OCI-LY1 (cell line): ENCODE results near the gene GLYATL1.

Experiments
- H2AFZ ChIP-seq: fragments of 200-600 bp; sonication (generic), shearing (Covaris generic); 2 replicates; pipeline ENCODE4 v1.6.0; 2014; ENCODE audit warnings: antibody characterized with exemption, mild to moderate bottlenecking, low read length
- H3F3A ChIP-seq: fragments of 200-600 bp; sonication (generic), shearing (Covaris generic); 2 replicates; pipeline ENCODE4 v1.6.0; 2014; ENCODE audit warnings: mild to moderate bottlenecking, antibody characterized with exemption, low read length, moderate library complexity; ENCODE audit not compliant: insufficient read depth
- H3K27ac ChIP-seq: fragments of 200-600 bp; sonication (generic); 2 replicates; pipeline ENCODE4 v1.5.1; 2014; ENCODE audit warnings: low read length, mixed run types, mild to moderate bottlenecking, low read depth; ENCODE audit not compliant: poor library complexity, severe bottlenecking
- H3K27me3 ChIP-seq: fragments of 200-600 bp; sonication (generic); 2 replicates; pipeline ENCODE4 v1.6.0; 2014; ENCODE audit warnings: antibody characterized with exemption, mild to moderate bottlenecking, low read length, moderate library complexity; ENCODE audit not compliant: insufficient read depth
- H3K36me3 ChIP-seq: fragments of 200-600 bp; sonication (generic); 2 replicates; pipeline ENCODE4 v1.6.1; 2014; ENCODE audit warnings: mild to moderate bottlenecking, antibody characterized with exemption, low read length, moderate library complexity, mixed read lengths; ENCODE audit not compliant: insufficient read depth
- H3K4me1 ChIP-seq: fragments of 200-600 bp; sonication (generic); 2 replicates; pipeline ENCODE4 v1.5.1; 2014; ENCODE audit warnings: mild to moderate bottlenecking, low read length, moderate library complexity; ENCODE audit not compliant: insufficient read depth, severe bottlenecking
- H3K4me2 ChIP-seq: fragments of 200-600 bp; sonication (generic), shearing (Covaris generic); 2 replicates; pipeline ENCODE4 v1.6.1; 2014; ENCODE audit warnings: low read length
- H3K4me3 ChIP-seq: fragments of 200-600 bp; sonication (generic); 2 replicates; pipeline ENCODE4 v1.5.1; 2014; ENCODE audit warnings: low read length, low read depth, mild to moderate bottlenecking, mixed read lengths; ENCODE audit not compliant: poor library complexity, severe bottlenecking
- H3K79me2 ChIP-seq: fragments of 200-600 bp; shearing (Covaris generic); 2 replicates; pipeline ENCODE4 v1.6.1; 2016; ENCODE audit warnings: mixed run types, low read length, mixed read lengths; ENCODE audit not compliant: insufficient read depth
- H3K9ac ChIP-seq: fragments of 200-600 bp; sonication (generic), shearing (Covaris generic); 2 replicates; pipeline ENCODE4 v1.6.1; 2014; ENCODE audit warnings: mild to moderate bottlenecking, low read length, mixed read lengths
- H3K9me2 ChIP-seq: fragments of 200-600 bp; sonication (generic), shearing (Covaris generic); 2 replicates; pipeline ENCODE4 v1.6.1; 2014; ENCODE audit warnings: low read depth, mild to moderate bottlenecking, low read length, mixed read lengths
- H3K9me3 ChIP-seq: fragments of 200-600 bp; shearing (Covaris generic); 2 replicates; pipeline ENCODE4 v1.6.1; 2014; ENCODE audit warnings: low read length, mixed read lengths
- H4K20me1 ChIP-seq: fragments of 200-600 bp; sonication (generic), shearing (Covaris generic); 2 replicates; pipeline ENCODE4 v1.6.0; 2016; ENCODE audit warnings: mild to moderate bottlenecking, low read length; ENCODE audit not compliant: insufficient read depth
- CTCF ChIP-seq: fragments of 200-600 bp; sonication (generic), shearing (Covaris generic); IDR thresholded peaks from 2 replicates; pipeline ENCODE4 v1.5.1; 2017; ENCODE audit warnings: mild to moderate bottlenecking, antibody characterized with exemption, low read length, moderate library complexity, mixed read lengths
- EZH2 ChIP-seq: fragments of 200-600 bp; sonication (generic), shearing (Covaris generic); IDR thresholded peaks from 2 replicates; pipeline ENCODE4 v1.8.0; 2017; ENCODE audit warnings: borderline replicate concordance, mixed run types, mild to moderate bottlenecking, antibody characterized with exemption, low read length, moderate library complexity, mixed read lengths

Gene GLYATL1

GRCh38 chr11:58917159-58917783 lies 22.0 kb upstream of the GLYATL1 start:
- Histone ChIP-seq H3K9ac (no peak overlapping the region), H3F3A (no peaks in the 10 kb centered on the region), H3K27ac (no peak overlapping the region), H2AFZ (no peak overlapping the region), H3K4me1 (peaks cover 2% of the 10 kb centered on the region), H3K9me3 (peaks cover 5% of the 10 kb centered on the region), H3K36me3 (no peaks in the 10 kb centered on the region), H3K9me2 (no peaks in the 10 kb centered on the region), H4K20me1 (no peaks in the 10 kb centered on the region), H3K4me2 (no peak overlapping the region), H3K79me2 (no peaks in the 10 kb centered on the region), H3K27me3 (no peaks in the 10 kb centered on the region), H3K4me3 (no peak overlapping the region)
- TF ChIP-seq CTCF (no peak), EZH2 (no peak)

DNA sequence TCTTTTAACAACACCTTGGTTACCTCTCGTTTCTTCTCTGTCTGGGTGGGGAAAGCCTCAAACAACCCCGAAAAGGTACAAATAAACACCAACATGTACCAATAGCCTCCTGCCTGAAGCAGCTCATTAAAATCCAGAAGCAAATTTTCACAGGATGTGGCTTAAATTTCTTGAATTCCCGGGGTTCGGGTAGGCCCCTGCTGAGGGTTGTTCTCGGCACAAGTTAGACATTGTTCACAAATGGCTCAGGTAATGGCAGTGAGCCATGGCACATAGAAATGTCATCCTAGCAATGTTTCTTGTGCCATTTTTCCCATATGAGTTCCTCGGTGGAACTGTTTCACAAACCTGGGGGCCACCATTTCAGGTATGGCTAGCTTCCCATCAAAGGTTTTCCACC lies 19.7 kb upstream of the GLYATL1 start:
- H3K27ac ChIP-seq, result no peak overlapping the region
- no peaks in the 10 kb centered on the region for H3K36me3 ChIP-seq
- H3K4me2 ChIP-seq, result no peak overlapping the region
- H3K4me1 ChIP-seq, result peaks cover 11% of the 10 kb centered on the region
- no peaks in the 10 kb centered on the region for H3F3A ChIP-seq
- H4K20me1 ChIP-seq, result no peaks in the 10 kb centered on the region
- H3K9me3 ChIP-seq, result peaks cover 5% of the 10 kb centered on the region
- no peaks in the 10 kb centered on the region for H3K27me3 ChIP-seq
- no peaks in the 10 kb centered on the region for H3K79me2 ChIP-seq
- no peaks in the 10 kb centered on the region for H3K9me2 ChIP-seq
- TF ChIP-seq CTCF (no peak), EZH2 (no peak)
- no peak overlapping the region for H3K4me3 ChIP-seq
- H2AFZ ChIP-seq, result no peak overlapping the region
- H3K9ac ChIP-seq, result no peak overlapping the region

DNA sequence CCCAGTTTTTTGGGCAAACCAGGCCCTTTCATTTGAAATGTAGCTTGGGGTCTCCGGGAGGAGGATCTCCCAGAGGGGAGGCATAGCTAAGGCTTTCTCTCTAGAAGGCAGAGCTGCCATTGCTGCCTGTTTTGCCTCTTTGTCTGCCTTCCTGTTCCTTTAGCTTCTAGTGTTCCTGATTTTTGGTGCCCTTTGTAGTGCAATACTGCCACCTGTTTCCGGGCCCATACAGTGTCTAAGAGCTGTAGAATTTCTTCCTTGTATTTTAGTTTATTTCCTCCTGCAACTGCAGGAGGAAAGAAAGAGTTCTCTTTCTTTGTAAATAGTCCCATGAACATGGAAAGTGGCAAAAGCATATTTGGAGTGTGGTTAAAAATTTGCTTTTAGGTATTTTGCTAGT lies 19.3 kb upstream of the GLYATL1 start:
- H3K9me2 ChIP-seq, result no peaks in the 10 kb centered on the region
- H3K36me3 ChIP-seq, result no peaks in the 10 kb centered on the region
- no peaks in the 10 kb centered on the region for H4K20me1 ChIP-seq
- H2AFZ ChIP-seq, result no peak overlapping the region
- H3F3A ChIP-seq, result no peaks in the 10 kb centered on the region
- no peaks in the 10 kb centered on the region for H3K27me3 ChIP-seq
- no peak overlapping the region for H3K4me2 ChIP-seq
- no peak overlapping the region for H3K9ac ChIP-seq
- no peak overlapping the region for H3K27ac ChIP-seq
- H3K4me1 ChIP-seq, result peaks cover 11% of the 10 kb centered on the region
- no peak for TF ChIP-seq CTCF
- no peak for TF ChIP-seq EZH2
- peaks cover 5% of the 10 kb centered on the region for H3K9me3 ChIP-seq
- no peak overlapping the region for H3K4me3 ChIP-seq
- H3K79me2 ChIP-seq, result no peaks in the 10 kb centered on the region
